ENCODE measurements around the gene SUDS3. TPM values are rescaled to one million over a fixed set of nuclear protein-coding genes. Genes with fewer than 3 reads are reported as not detected.

Gene SUDS3
- total RNA-seq, 1 donor = 33.2 TPM

- Histone ChIP-seq H3K9me3 (ENCODE audit: low read depth, low read length) (no peaks in the 10 kb centered on the region), H3K4me3 (ENCODE audit: low read length) (peak overlapping the region; percentile 94), H3K27me3 (ENCODE audit: insufficient read depth, low read length) (no peaks in the 10 kb centered on the region), H3K4me1 (ENCODE audit: insufficient read depth, low read length) (peaks cover 51% of the 10 kb centered on the region)
These were observed 4.8 kb upstream of the SUDS3 start for GRCh38 chr12:118371321-118372282.

GRCh38 chr12:118372541-118373495 is 3.5 kb upstream of the SUDS3 start, which contains the start of gene TAOK3:
Gene TAOK3 (minus strand): TSS chr12:118372907. CDS start chr12:118255567, 117,340 bp downstream.
- H3K4me3 ChIP-seq (ENCODE audit: low read length) = peak within 1 kb of the TSS; percentile 94
- no peaks in the 10 kb centered on the region for H3K27me3 ChIP-seq (ENCODE audit: insufficient read depth, low read length)
- no peaks in the 10 kb centered on the region for H3K9me3 ChIP-seq (ENCODE audit: low read depth, low read length)
- peaks cover 58% of the 10 kb centered on the region for H3K4me1 ChIP-seq (ENCODE audit: insufficient read depth, low read length)

GRCh38 chr12:118373616-118374015 is 2.7 kb upstream of the SUDS3 start:
- peak overlapping the region; percentile 56 for H3K4me3 ChIP-seq (ENCODE audit: low read length)
- no peaks in the 10 kb centered on the region for H3K27me3 ChIP-seq (ENCODE audit: insufficient read depth, low read length)
- H3K4me1 ChIP-seq (ENCODE audit: insufficient read depth, low read length) = peaks cover 58% of the 10 kb centered on the region
- H3K9me3 ChIP-seq (ENCODE audit: low read depth, low read length) = no peaks in the 10 kb centered on the region

- Histone ChIP-seq H3K4me3 (ENCODE audit: low read length) (no peak overlapping the region), H3K4me1 (ENCODE audit: insufficient read depth, low read length) (peaks cover 53% of the 10 kb centered on the region), H3K9me3 (ENCODE audit: low read depth, low read length) (no peaks in the 10 kb centered on the region), H3K27me3 (ENCODE audit: insufficient read depth, low read length) (no peaks in the 10 kb centered on the region)
These were observed 2.1 kb upstream of the SUDS3 start for GRCh38 chr12:118374126-118374725.

GRCh38 chr12:118374909-118375308 is 1.4 kb upstream of the SUDS3 start:
- Histone ChIP-seq H3K4me3 (ENCODE audit: low read length) (no peak overlapping the region), H3K9me3 (ENCODE audit: low read depth, low read length) (no peaks in the 10 kb centered on the region), H3K4me1 (ENCODE audit: insufficient read depth, low read length) (peaks cover 50% of the 10 kb centered on the region), H3K27me3 (ENCODE audit: insufficient read depth, low read length) (no peaks in the 10 kb centered on the region)

- H3K4me1 ChIP-seq (ENCODE audit: insufficient read depth, low read length) = peaks cover 48% of the 10 kb centered on the region
- no peaks in the 10 kb centered on the region for H3K27me3 ChIP-seq (ENCODE audit: insufficient read depth, low read length)
- H3K9me3 ChIP-seq (ENCODE audit: low read depth, low read length) = no peaks in the 10 kb centered on the region
- H3K4me3 ChIP-seq (ENCODE audit: low read length) = no peak overlapping the region
These were observed 1.0 kb upstream of the SUDS3 start for GRCh38 chr12:118375348-118375747.

GRCh38 chr12:118377021-118377883 is 897 bp downstream of the SUDS3 start:
- H3K27me3 ChIP-seq (ENCODE audit: insufficient read depth, low read length) = no peaks in the 10 kb centered on the region
- peak overlapping the region; percentile 92 for H3K4me3 ChIP-seq (ENCODE audit: low read length)
- no peaks in the 10 kb centered on the region for H3K9me3 ChIP-seq (ENCODE audit: low read depth, low read length)
- H3K4me1 ChIP-seq (ENCODE audit: insufficient read depth, low read length) = peaks cover 38% of the 10 kb centered on the region

- Histone ChIP-seq H3K4me3 (ENCODE audit: low read length) (peak overlapping the region; percentile 92), H3K4me1 (ENCODE audit: insufficient read depth, low read length) (peaks cover 38% of the 10 kb centered on the region), H3K9me3 (ENCODE audit: low read depth, low read length) (no peaks in the 10 kb centered on the region), H3K27me3 (ENCODE audit: insufficient read depth, low read length) (no peaks in the 10 kb centered on the region)
These were observed 1.6 kb downstream of the SUDS3 start for GRCh38 chr12:118377884-118378470.

- H3K4me1 ChIP-seq (ENCODE audit: insufficient read depth, low read length) = no peaks in the 10 kb centered on the region
These were observed 15.1 kb downstream of the SUDS3 start for GRCh38 chr12:118391424-118391823.

GRCh38 chr12:118391836-118392235 is 15.5 kb downstream of the SUDS3 start:
- no peaks in the 10 kb centered on the region for H3K27me3 ChIP-seq (ENCODE audit: insufficient read depth, low read length)
- H3K9me3 ChIP-seq (ENCODE audit: low read depth, low read length) = no peaks in the 10 kb centered on the region
- no peaks in the 10 kb centered on the region for H3K4me1 ChIP-seq (ENCODE audit: insufficient read depth, low read length)
- H3K4me3 ChIP-seq (ENCODE audit: low read length) = no peak overlapping the region

More at GRCh38 chr12:118391424-118391823, 15.1 kb downstream of the SUDS3 start:
- Histone ChIP-seq H3K27me3 (ENCODE audit: insufficient read depth, low read length) (no peaks in the 10 kb centered on the region), H3K9me3 (ENCODE audit: low read depth, low read length) (no peaks in the 10 kb centered on the region), H3K4me3 (ENCODE audit: low read length) (no peak overlapping the region)

GRCh38 chr12:118397708-118398440 is 21.5 kb downstream of the SUDS3 start:
- H3K9me3 ChIP-seq (ENCODE audit: low read depth, low read length) = no peaks in the 10 kb centered on the region
- no peaks in the 10 kb centered on the region for H3K27me3 ChIP-seq (ENCODE audit: insufficient read depth, low read length)
- no peaks in the 10 kb centered on the region for H3K4me1 ChIP-seq (ENCODE audit: insufficient read depth, low read length)
- H3K4me3 ChIP-seq (ENCODE audit: low read length) = no peak overlapping the region

- Histone ChIP-seq H3K4me3 (ENCODE audit: low read length) (no peak overlapping the region), H3K27me3 (ENCODE audit: insufficient read depth, low read length) (no peaks in the 10 kb centered on the region), H3K9me3 (ENCODE audit: low read depth, low read length) (no peaks in the 10 kb centered on the region), H3K4me1 (ENCODE audit: insufficient read depth, low read length) (no peaks in the 10 kb centered on the region)
These were observed 22.2 kb downstream of the SUDS3 start for GRCh38 chr12:118398524-118398923.

- H3K27me3 ChIP-seq (ENCODE audit: insufficient read depth, low read length) = no peaks in the 10 kb centered on the region
- no peaks in the 10 kb centered on the region for H3K4me1 ChIP-seq (ENCODE audit: insufficient read depth, low read length)
- no peaks in the 10 kb centered on the region for H3K9me3 ChIP-seq (ENCODE audit: low read depth, low read length)
- H3K4me3 ChIP-seq (ENCODE audit: low read length) = no peak overlapping the region
These were observed 22.6 kb downstream of the SUDS3 start for GRCh38 chr12:118398940-118399339.
